ENCODE results near the gene THUMPD1.

DNA sequence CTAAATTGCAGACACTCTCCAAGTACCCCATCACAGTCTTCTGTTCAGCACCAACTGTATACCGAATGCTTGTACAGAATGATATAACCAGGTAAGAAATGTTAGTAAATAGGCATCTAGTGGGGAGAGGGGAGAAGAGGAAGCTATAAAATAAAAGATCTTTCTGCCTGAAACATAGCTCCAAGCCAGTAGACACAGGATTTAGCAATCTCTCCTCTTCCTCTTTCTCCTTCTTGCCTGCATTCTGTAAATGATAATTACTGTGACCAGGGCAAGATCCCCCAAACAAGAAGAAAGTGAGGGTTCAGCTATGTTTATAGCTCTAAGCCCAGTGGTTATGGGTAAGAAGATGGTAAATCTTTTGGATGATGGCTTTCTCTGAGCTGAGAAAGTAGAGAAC is 40.1 kb upstream of the THUMPD1 start:
- TF ChIP-seq, protein P1, sequence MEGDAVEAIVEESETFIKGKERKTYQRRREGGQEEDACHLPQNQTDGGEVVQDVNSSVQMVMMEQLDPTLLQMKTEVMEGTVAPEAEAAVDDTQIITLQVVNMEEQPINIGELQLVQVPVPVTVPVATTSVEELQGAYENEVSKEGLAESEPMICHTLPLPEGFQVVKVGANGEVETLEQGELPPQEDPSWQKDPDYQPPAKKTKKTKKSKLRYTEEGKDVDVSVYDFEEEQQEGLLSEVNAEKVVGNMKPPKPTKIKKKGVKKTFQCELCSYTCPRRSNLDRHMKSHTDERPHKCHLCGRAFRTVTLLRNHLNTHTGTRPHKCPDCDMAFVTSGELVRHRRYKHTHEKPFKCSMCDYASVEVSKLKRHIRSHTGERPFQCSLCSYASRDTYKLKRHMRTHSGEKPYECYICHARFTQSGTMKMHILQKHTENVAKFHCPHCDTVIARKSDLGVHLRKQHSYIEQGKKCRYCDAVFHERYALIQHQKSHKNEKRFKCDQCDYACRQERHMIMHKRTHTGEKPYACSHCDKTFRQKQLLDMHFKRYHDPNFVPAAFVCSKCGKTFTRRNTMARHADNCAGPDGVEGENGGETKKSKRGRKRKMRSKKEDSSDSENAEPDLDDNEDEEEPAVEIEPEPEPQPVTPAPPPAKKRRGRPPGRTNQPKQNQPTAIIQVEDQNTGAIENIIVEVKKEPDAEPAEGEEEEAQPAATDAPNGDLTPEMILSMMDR (IDR thresholded peaks at IDR 0.05; ENCODE audit: extremely low read depth in 1 of 2, insufficient read depth in 1 of 2, low read depth in 1 of 2, low read length in 2 of 2): no peak
- no peak for TF ChIP-seq JUN (IDR thresholded peaks at IDR 0.05; ENCODE audit: borderline replicate concordance, insufficient read depth, insufficient read length, low read depth)
- no peak for TF ChIP-seq POLR2A (IDR thresholded peaks at IDR 0.05; ENCODE audit: low read depth, low read length)
- no peak for TF ChIP-seq EZH2 (IDR thresholded peaks at IDR 0.05; ENCODE audit: borderline replicate concordance, low read depth, low read length, severe bottlenecking)
- no peak for TF ChIP-seq MYC (IDR thresholded peaks at IDR 0.05; ENCODE audit: low read depth, low read length)
- TF ChIP-seq POLR2AphosphoS5 (IDR thresholded peaks at IDR 0.05; ENCODE audit: insufficient read depth, low read depth, low read length): no peak
- TF ChIP-seq, protein P2, sequence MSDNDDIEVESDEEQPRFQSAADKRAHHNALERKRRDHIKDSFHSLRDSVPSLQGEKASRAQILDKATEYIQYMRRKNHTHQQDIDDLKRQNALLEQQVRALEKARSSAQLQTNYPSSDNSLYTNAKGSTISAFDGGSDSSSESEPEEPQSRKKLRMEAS (IDR thresholded peaks at IDR 0.05; ENCODE audit: insufficient read depth, insufficient read length): no peak

All from endothelial cell of umbilical vein (primary cell).